HG03045 (cell line): ENCODE measurements around the gene C1orf226.

Source experiments
- ATAC-seq: cut with Tn5 transposase; IDR thresholded peaks from one replicate; pipeline ENCODE4 v1.9.1; 2021; ENCODE audit warnings: mild to moderate bottlenecking, moderate library complexity; ENCODE audit not compliant: unreplicated experiment

C1orf226 gene

DNA sequence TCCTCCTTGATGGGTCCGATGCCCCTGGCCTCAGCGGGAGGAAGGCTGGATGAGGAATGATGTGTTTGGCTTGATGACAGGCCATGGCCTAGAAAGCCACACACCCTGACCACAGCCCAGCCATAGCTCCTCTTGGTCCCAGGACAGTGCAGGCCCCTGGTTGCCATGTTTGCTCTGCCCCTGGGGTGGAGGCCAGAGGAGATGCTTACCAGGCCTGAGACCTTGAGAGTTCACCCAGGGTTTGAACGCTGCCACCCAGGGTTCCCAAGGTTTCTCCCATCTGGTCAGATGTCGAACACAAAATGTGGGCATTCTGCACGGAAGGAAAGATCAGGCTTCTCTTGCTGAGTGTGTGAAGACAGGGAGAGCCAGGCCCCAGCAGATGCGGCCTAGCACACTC lies 2.6 kb downstream of the C1orf226 start:
- ATAC-seq = no peak

DNA sequence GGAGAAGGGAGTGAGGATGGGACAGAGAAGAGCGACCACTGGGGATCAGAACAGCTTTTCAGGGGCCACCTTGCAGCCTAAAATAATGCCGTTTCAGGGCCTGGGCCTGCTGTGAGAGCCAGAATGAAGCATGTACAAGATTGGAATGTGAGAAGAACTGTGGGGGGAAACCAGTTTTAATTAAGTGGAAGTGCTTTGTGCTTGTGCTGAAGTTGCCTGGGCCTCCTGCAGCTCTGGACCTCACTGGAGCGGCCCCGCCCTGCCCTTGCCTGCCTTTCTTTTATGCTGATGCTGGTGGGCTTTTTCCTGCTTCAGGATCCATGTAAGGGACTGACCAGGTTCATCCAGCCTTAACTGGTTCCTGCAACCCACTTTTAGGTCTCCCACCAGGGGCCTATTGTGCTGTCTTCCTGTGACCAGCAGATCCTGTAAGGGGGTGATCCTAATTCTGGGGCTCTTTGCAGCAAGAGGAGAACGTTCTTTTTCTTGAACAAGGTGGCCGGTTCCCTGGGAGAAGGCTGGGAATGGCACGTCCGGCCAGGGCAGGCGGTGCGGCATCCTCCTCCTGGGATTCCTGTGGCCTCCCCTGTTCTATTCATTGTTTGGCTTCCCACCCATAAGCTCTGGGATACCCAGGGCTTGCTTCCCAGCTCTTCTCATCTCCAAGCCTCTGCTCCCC lies 3.2 kb downstream of the C1orf226 start:
- no peak for ATAC-seq

DNA sequence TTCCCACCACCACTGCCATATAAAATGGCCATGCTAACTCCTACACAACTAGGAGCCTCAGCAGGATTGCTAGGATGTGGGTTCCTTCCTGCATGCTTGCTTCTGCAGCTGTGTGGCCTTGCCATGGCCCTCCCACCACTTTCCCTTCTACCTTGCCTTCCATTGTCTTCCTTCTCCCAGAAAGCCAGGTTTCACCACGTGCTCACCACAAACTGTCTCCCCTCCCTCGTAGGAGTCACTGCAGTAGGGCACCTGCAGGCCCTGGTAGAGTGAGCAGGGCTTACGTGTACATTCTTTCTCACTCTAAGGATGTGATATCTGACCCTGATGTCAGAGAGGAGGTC lies 3.7 kb downstream of the C1orf226 start:
- ATAC-seq = no peak

DNA sequence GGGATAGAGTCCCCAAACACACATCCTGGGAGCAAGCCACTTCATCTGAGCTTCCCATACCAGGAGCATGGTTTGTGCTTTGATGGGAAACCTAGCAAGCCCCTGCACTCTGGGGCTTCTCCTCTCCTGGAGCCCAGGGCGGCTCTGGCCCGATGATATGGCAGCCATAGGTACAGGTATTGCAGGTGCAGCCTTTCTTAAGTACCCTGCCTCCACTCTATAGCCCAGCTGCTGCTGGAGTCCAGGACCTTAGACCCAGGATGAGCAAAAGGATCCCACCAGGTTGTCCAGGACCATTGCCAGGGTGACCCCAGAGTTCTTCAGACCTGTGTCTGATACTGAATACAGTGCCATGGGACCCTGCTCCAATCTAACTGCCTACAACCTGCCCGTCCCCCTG lies 4.2 kb downstream of the C1orf226 start:
- no peak for ATAC-seq

DNA sequence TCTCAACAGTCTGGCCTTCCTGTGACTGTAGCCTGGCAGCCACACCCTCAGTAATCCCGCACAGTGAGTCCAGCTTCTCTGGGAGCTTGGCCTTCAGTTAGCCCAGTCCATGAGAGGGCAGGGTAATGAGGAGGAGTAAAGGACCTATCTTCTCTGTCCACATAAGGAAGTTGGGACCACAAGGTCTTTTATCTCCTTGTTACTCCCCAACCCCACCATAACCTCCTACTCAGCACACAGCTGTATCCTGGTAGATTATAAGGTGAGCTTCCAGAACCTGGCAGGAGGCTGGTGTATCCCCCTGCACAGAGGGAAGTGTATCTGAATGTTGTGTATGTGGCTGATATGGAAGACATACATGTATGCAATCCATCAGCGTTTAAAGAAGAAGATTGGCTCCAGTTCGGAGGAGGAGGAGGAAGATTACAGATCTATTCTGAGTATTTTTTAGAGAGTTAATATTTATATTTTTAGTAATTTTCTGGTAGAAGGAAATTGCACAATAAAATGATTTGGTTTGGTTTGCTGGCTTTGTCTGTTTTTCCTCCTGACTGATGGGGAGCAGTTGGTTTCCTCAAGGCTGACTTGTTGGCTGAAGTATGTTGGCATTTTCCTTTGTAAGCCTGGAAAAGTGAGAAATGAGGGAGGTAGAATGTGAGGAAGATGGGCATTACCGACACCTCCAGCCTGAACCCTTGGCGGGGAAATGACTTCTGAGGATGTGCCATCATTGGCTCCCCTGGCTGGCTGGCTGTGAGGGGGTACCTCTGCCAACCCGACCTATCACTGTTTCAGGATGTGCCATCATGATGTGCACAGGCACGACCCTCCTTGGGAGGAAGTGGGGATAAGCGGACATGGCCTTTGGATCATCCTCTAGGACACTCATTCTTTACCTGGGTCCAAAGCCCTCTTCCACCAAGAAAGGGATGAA lies 5.0 kb downstream of the C1orf226 start:
- no peak for ATAC-seq

GRCh38 chr1:162387226-162388082 lies 5.9 kb downstream of the C1orf226 start:
- no peak for ATAC-seq

DNA sequence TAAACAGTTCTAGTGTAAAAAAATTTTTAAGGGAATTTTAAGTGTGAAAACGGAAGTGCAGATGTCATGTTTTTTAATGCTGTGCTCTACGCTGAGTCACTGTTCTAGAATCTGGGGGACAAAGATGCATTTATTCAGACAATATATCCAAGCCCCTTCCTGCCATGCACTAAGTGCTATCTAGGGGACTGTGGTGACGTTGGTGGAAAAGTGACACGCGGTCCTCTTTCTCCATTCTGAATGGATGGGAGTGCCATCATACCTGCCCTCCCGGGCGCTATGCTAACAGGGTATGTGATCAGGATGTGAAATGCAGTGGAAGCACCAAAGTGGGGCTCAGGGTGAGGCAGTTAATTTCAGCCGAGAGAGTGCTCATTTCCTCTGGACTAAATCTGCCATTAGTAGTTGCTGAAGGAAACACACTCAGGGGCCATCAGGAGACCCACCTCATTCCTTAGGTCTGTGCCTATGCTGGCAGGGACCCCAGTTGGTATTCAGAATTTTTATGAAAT lies 6.6 kb downstream of the C1orf226 start:
- no peak for ATAC-seq

DNA sequence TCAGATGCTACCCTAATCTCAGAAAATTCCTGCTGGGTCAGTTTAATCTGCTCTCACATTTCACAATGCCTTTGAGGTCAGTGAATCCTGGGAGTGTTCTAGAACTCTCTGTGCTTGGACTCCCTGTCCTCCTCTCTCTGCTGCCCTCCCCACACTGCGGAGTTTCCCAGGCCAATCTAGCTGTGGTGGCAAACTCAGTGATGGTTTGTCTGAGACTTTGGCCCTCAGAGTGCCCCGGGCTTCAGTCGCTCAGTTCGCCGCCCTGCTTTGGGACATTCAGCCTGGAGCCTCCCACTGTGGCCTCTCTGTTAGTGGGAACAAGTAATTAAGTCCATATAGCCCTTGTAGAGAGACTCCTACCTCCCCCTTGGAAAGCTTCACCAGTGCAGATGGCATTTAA lies 7.1 kb downstream of the C1orf226 start:
- no peak for ATAC-seq

DNA sequence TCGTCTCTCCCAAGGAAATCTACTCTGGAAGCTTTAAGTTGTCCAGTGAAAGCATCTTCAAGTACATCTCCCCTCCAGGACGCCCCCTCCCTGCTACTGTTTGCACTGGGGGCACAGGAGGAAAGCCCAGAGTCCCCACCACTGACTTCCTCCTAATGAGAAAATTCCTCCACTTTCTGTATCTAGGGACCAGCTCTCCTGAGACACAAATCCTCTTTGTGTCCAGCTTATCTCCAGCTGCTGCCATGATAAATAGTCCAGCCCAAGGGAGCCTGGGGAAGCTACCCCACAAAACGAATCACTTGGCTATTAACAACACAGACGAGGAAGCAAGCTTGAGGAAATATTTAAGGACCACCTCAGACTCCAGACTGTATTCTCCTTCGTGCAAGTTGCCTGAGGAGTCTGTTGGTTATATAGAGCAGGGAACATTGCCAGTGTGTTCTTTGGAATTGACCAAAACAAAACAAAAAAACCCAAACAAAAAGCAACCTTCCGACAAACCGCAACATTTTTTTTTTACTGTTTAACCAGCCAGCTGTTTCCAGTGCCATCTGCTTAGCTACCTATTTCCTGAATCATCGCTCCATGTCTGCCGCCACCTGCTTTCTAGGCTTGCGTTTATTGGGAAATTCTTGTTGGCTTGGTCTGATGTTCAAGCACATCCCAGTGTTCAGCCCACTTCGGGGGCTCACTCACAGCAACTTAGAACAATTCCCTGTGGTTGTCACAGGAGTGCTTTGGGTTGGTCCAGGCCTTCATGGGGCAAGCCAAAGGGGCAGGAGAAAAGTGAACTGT lies 7.7 kb downstream of the C1orf226 start:
- ATAC-seq = no peak

- ATAC-seq = no peak
Observed at GRCh38 chr1:162389971-162390370, 8.4 kb downstream of the C1orf226 start.

- no peak for ATAC-seq
Observed at GRCh38 chr1:162390396-162391185, 9.1 kb downstream of the C1orf226 start.

- no peak for ATAC-seq
Observed at GRCh38 chr1:162391790-162392563, 10.4 kb downstream of the C1orf226 start.

- no peak for ATAC-seq
Observed at GRCh38 chr1:162396201-162396906, 14.8 kb downstream of the C1orf226 start.

GRCh38 chr1:162397039-162397448 lies 15.5 kb downstream of the C1orf226 start:
- ATAC-seq = no peak

DNA sequence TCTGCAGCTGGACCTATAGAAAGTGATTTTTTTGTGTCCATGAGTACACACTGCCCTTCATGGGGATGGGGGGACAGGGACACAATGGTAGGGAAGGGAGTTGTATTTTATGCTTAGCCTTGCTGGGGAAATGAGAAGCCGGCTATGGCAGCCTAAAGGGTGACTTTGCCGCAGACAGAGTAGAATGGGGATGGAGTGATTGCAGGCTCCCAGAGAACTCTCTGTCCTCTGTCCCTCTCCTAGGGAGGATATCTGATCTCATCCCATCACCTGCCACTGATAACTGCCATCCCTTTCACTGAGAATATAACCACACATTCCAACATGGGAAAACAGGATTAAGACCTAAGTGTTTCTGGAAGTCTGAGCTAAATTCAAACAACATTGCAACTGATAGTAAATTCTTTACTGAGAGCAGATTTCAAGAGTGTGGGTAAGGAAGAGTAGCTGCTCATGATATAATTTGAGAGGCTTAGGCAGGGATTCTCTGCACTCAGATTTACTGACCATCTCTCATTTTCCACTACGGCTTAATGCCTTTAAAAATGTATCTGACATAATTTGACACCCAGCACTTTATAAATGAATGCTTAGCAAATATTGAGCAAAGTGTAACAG lies 16.5 kb downstream of the C1orf226 start:
- ATAC-seq = no peak

DNA sequence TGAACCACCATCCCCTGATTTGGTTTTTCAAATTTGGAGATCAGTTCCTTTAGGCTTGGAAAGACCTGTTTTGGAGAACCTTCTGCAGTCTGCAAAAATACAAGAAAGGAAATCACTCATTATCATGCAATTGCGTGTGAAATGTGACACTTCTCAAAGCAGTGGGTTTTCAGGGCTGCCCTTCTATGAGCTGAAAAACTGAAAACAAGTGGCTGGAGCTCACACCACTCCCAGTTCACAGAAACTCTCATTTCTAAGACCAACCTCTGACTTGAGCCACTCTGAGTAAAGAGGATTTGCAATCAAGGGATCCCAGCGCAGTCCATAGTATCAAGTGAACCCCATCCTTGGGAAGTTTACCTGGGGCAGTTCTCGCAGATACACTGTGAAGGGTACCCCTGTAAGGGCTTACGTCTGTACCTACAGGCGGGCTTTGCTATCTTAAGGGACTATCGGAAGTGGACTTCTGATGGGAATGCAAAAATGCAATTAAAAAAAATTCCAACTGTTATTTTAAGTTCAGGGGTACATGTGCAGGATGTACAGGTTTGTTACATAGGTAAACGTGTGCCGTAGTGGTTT lies 17.6 kb downstream of the C1orf226 start:
- no peak for ATAC-seq

GRCh38 chr1:162400790-162401355 lies 19.3 kb downstream of the C1orf226 start:
- ATAC-seq = no peak
